ENCODE measurements around the gene ELF2.
"Not testable (repeated sequence)": the region's sequence is repeated elsewhere in the genome, so short reads cannot be mapped to it uniquely, and the experiment has no call there.

ELF2 gene

GRCh38 chr4:139076016-139076744 is 100.8 kb downstream of the ELF2 start:
- no peak for DNase-seq (ENCODE audit: low spot score)

DNA sequence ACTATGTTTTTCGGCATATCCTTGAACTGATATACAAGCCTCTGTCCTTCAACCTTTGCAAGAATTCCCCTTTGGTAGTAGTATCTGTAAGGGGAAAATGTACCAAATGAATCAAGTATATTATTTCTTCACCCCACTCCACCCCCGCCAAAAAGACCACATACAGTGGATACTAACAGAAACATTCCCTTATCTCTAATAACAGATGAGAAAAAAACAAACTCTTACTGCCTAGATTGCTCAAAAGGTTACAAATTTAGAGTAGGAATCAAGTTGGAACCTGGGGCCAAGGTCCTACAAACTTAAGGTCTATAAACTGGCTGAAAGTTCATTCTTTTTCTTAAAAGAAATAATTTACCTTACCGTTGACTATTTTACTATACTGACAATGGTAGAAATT is 116.4 kb downstream of the ELF2 start:
- no peak for DNase-seq (ENCODE audit: low spot score)

GRCh38 chr4:139059026-139059425 is 118.0 kb downstream of the ELF2 start:
- DNase-seq (ENCODE audit: low spot score) = not testable (repeated sequence)

GRCh38 chr4:139054791-139055505 is 122.1 kb downstream of the ELF2 start:
- peak; percentile 52 for DNase-seq (ENCODE audit: low spot score)

- no peak for DNase-seq (ENCODE audit: low spot score)
These were observed 123.1 kb downstream of the ELF2 start for GRCh38 chr4:139053909-139054308.

DNA sequence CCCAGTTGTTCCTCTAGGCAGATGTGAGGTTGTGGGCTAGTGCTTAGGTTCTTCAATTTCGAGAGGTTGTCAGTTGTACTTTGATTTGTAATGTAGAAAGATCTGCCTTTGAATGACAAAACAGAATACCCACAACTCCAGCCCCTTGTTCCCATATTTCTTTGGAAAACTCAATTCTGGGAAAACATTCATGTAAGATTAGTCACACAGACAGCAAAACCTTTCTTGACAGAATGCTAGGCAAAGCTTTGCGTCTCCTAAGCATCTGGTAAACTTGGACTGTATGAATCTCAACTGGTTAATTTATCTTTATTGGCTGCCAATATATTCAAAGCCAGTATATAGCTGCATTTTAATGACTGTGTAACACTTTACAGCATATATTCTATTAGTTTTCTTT is 126.6 kb downstream of the ELF2 start:
- peak; percentile 17 for DNase-seq (ENCODE audit: low spot score)

- no peak for DNase-seq (ENCODE audit: low spot score)
These were observed 129.0 kb downstream of the ELF2 start for GRCh38 chr4:139048026-139048425.

- DNase-seq (ENCODE audit: low spot score) = no peak
These were observed 132.7 kb downstream of the ELF2 start for GRCh38 chr4:139044291-139044690.

- no peak for DNase-seq (ENCODE audit: low spot score)
These were observed 134.0 kb downstream of the ELF2 start for GRCh38 chr4:139042981-139043460.

GRCh38 chr4:139038874-139039443 is 138.1 kb downstream of the ELF2 start:
- DNase-seq (ENCODE audit: low spot score) = no peak

DNA sequence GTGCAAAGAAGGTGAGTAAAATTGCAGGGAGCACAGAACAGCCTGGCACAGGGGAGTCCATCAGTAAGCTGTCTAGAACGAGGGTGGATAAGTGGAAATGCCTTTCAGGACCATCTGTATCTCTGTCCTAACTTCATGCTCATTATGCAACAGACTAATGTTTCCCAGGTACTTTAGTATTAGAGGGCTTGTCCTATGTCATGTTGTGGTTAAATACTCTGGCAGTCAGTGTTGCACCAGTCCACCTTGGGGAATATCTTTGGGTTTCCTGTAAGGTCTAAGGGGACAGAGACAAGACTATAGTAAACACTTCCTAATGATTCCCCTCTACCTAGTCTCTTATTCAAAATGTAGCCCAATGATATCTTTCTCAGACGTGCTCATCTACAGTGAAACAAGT is 140.1 kb downstream of the ELF2 start:
- DNase-seq (ENCODE audit: low spot score) = no peak

DNA sequence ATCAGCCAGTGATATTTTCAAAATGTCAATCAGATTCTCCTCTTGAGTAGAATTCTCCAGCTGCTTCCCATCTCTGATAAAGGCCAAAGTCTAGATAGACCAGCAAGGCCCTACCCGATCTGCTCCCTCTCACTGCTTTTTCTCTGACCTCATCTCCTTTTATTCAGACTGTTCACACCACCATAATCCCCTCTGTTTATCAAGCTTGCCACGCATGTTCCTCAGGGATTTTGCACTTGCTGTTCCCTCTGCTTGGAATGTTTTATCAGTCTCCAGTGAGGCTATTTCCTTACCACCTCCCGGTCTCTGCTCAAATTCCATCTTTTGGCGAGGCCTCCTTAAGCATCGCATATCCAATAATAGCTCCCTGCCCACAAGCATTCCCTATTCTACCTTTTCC is 141.4 kb downstream of the ELF2 start:
- DNase-seq (ENCODE audit: low spot score) = no peak

DNA sequence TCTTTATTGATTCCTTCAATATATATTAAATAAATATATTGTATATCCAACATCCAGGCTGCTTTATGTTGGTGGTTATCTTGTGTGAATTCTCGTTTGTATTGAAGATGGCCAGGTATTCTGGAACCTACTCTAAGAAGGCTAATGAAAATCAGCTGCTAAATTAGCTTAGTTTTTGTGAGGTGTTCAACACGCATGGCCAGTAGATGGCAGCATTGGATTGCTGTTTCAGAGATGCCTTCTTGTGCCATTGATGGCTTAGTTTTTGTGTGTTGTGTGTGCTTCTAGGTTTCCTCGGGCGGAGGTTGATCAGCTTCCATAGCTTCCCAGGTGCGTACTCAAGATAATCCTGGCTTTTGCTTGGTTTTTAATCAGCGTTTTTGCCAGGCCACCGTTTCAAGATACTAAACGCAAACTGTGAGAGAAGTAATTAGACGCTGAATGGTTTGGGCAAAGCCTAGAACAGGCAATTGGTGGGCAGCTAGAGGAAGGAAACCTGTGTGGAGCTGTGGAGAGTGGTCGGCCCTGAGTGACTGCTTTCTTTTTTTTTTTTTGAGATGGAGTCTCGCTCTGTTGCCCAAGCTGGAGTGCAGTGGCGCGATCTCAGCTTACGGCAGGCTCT is 146.3 kb downstream of the ELF2 start:
- DNase-seq (ENCODE audit: low spot score) = peak; percentile 76

GRCh38 chr4:139029866-139030363 is 147.1 kb downstream of the ELF2 start:
- not testable (repeated sequence) for DNase-seq (ENCODE audit: low spot score)

- DNase-seq (ENCODE audit: low spot score) = no peak
These were observed 148.8 kb downstream of the ELF2 start for GRCh38 chr4:139028191-139028661.

GRCh38 chr4:139027776-139028175 is 149.2 kb downstream of the ELF2 start:
- DNase-seq (ENCODE audit: low spot score) = no peak

GRCh38 chr4:139025841-139026240 is 151.2 kb downstream of the ELF2 start:
- no peak for DNase-seq (ENCODE audit: low spot score)

GRCh38 chr4:139024686-139025085 is 152.3 kb downstream of the ELF2 start:
- DNase-seq (ENCODE audit: low spot score) = no peak

- no peak for DNase-seq (ENCODE audit: low spot score)
These were observed 154.2 kb downstream of the ELF2 start for GRCh38 chr4:139022835-139023234.

- not testable (repeated sequence) for DNase-seq (ENCODE audit: low spot score)
These were observed 155.9 kb downstream of the ELF2 start for GRCh38 chr4:139021071-139021470.

DNA sequence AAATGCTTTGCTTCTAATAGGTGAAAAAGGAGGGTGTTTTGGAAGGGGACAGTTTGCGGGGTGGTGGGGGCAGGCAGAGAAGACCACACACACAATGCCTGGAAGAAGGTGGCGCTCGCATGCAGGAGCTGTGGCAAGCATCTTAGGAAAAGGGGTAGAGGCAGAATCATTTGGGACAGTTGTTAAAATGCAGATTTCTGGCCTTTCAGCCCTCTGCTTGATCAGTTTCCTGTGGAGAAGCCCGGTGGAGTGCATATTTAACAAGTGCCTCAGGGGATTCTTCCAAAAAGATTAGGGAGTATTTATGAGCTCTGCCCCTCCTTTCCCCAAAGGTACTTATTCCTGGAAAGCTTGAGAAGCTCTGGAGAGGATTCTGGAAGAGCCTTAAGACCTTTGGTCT is 156.6 kb downstream of the ELF2 start:
- no peak for DNase-seq (ENCODE audit: low spot score)
